HepG2 (cell line): Measurements from ENCODE around the gene ZCCHC4. TPM values are rescaled to one million over a fixed set of nuclear protein-coding genes. Genes with fewer than 3 reads are reported as not detected.
A peak's percentile ranks its signal among the peaks of the same experiment; 100 is the strongest.

Source experiments
- EEA1 ChIP-seq: sonication (generic); formaldehyde crosslinking; IDR thresholded peaks from 2 replicates; pipeline ENCODE4 v1.5.1; 2020; ENCODE audit warnings: mild to moderate bottlenecking, missing genetic modification reagents, borderline replicate concordance
- FOXO4 ChIP-seq: sonication (generic); formaldehyde crosslinking; conservative IDR thresholded peaks from 2 replicates; pipeline ENCODE4 v1.8.1; 2023; ENCODE audit warnings: missing genetic modification reagents
- HDAC1 ChIP-seq: sonication (generic); formaldehyde crosslinking; IDR thresholded peaks from 2 replicates; pipeline ENCODE4 v1.5.1; 2020; ENCODE audit warnings: mild to moderate bottlenecking, missing genetic modification reagents
- HNRNPK ChIP-seq: fragments of 200-400 bp; formaldehyde crosslinking; IDR thresholded peaks from 2 replicates; pipeline ENCODE4 v1.6.1; 2018; ENCODE audit warnings: low read length, low read depth, moderate library complexity, mild to moderate bottlenecking; ENCODE audit not compliant: poor library complexity, severe bottlenecking
- HOXD1 ChIP-seq: sonication (generic); formaldehyde crosslinking; IDR thresholded peaks from 2 replicates; pipeline ENCODE4 v1.5.0; 2020; ENCODE audit warnings: missing genetic modification reagents
- IRX3 ChIP-seq: sonication (generic); formaldehyde crosslinking; IDR thresholded peaks from 2 replicates; pipeline ENCODE4 v1.8.1; 2023; ENCODE audit warnings: mild to moderate bottlenecking, low read depth, missing genetic modification reagents, borderline replicate concordance
- MXD4 ChIP-seq: IDR thresholded peaks from 2 replicates; pipeline ENCODE4 v1.6.1; 2016; ENCODE audit warnings: mild to moderate bottlenecking, missing biosample characterization, missing genetic modification reagents
- NFIC ChIP-seq: IDR thresholded peaks from 2 replicates; pipeline ENCODE4 v1.6.1; 2012; ENCODE audit warnings: mild to moderate bottlenecking, low read length, inconsistent platforms
- REL ChIP-seq: sonication (generic); formaldehyde crosslinking; conservative IDR thresholded peaks from 2 replicates; pipeline ENCODE4 v1.8.0; 2022; ENCODE audit warnings: mild to moderate bottlenecking, missing genetic modification reagents, moderate library complexity
- RERE ChIP-seq: IDR thresholded peaks from 2 replicates; pipeline ENCODE4 v1.6.1; 2016; ENCODE audit warnings: low read depth, missing genetic modification reagents, missing compliant biosample characterization
- XRCC5 ChIP-seq: fragments of 200-400 bp; formaldehyde crosslinking; optimal IDR thresholded peaks from 2 replicates; pipeline ENCODE3; 2017; ENCODE audit warnings: mild to moderate bottlenecking, low read length
- ZMAT3 ChIP-seq: sonication (generic); formaldehyde crosslinking; conservative IDR thresholded peaks from 2 replicates; pipeline ENCODE4 v1.7.0; 2021; ENCODE audit warnings: missing genetic modification reagents
- ZNF33B ChIP-seq: sonication (generic); formaldehyde crosslinking; IDR thresholded peaks from 2 replicates; pipeline ENCODE4 v1.5.1; 2020; ENCODE audit warnings: mild to moderate bottlenecking, missing genetic modification reagents
- ZNF530 ChIP-seq: sonication (generic); formaldehyde crosslinking; IDR thresholded peaks from 2 replicates; pipeline ENCODE4 v1.5.0; 2020; ENCODE audit warnings: low read depth, mild to moderate bottlenecking, missing genetic modification reagents
- ZNF577 ChIP-seq: sonication (generic); formaldehyde crosslinking; IDR thresholded peaks from 2 replicates; pipeline ENCODE4 v1.4.0; 2020; ENCODE audit warnings: mild to moderate bottlenecking, low read depth, missing genetic modification reagents, borderline replicate concordance
- ZNF639 ChIP-seq: conservative IDR thresholded peaks from 2 replicates; pipeline ENCODE4 v1.6.1; 2018; ENCODE audit warnings: missing genetic modification reagents
- ZNF687 ChIP-seq: sonication (generic); formaldehyde crosslinking; IDR thresholded peaks from 2 replicates; pipeline ENCODE4 v1.5.1; 2020; ENCODE audit warnings: mild to moderate bottlenecking, missing genetic modification reagents, moderate library complexity
- polyA plus RNA-seq, 8 experiments: library from polyadenylated mRNA; depleted of rRNA in 3 of 8; stranded (reverse) in 7 of 8; unstranded in 1 of 8; fragments of >200 nt; fragmentation: Illumina TruSeq in 4 of 8; extraction: Trizol in 4 of 8; gene quantifications; 2 replicates each; pipeline versions ENCODE4 v1.2.1 to v1.2.3, GENCODE V29; 2011 to 2016; ENCODE audit warnings: low read depth in 4 of 8, missing spikeins in 1 of 8, mixed read lengths in 1 of 8; ENCODE audit not compliant: insufficient read depth in 1 of 8
- total RNA-seq, 5 experiments: library from RNA; depleted of rRNA; stranded (reverse); fragments of >200 nt; fragmentation: Illumina TruSeq; extraction: Trizol; gene quantifications; 2 replicates each; pipeline ENCODE4 v1.2.3, GENCODE V29; 2016; ENCODE audit warnings: low read depth in 1 of 5

ZCCHC4 gene
- total and polyA plus RNA-seq, 2 of the 13 experiments (the other 11 are each of a cell fraction or from before 2014, with no cell fraction given): 13.2 to 15.0 TPM

- TF ChIP-seq ZNF639 (CRISPR knock-in tag): peak; percentile 97
- peak; percentile 40 for TF ChIP-seq HNRNPK
- TF ChIP-seq HDAC1 (CRISPR knock-in tag): peak; percentile 96
- no peak for TF ChIP-seq RERE (CRISPR knock-in tag)
- TF ChIP-seq ZMAT3 (CRISPR knock-in tag): peak; percentile 37; the same call in 1 of the 2 replicates
- TF ChIP-seq FOXO4 (CRISPR knock-in tag): no peak
- TF ChIP-seq ZNF577 (CRISPR knock-in tag): no peak
- no peak for TF ChIP-seq ZNF530 (CRISPR knock-in tag)
- no peak for TF ChIP-seq NFIC
- TF ChIP-seq IRX3 (CRISPR knock-in tag): no peak; the same call in 1 of the 2 replicates
- peak; percentile 87 for TF ChIP-seq ZNF687 (CRISPR knock-in tag)
- TF ChIP-seq REL (CRISPR knock-in tag): no peak; the same call in 1 of the 2 replicates
- TF ChIP-seq XRCC5: peak; percentile 100
- peak; percentile 78; the same call in 1 of the 2 replicates for TF ChIP-seq MXD4 (CRISPR knock-in tag)
- peak; percentile 71; the same call in 1 of the 2 replicates for TF ChIP-seq HOXD1 (CRISPR knock-in tag)
- peak; percentile 97 for TF ChIP-seq ZNF33B (CRISPR knock-in tag)
- no peak for TF ChIP-seq EEA1
Observed at GRCh38 chr4:25312496-25313200, at the start of gene ZCCHC4 (continued).
